Mucosa of descending colon (tissue), 3 donors: ENCODE measurements around the gene DGKD. TPM values are rescaled to one million over a fixed set of nuclear protein-coding genes. Genes with fewer than 3 reads are reported as not detected.

Experiments
- ATAC-seq: fragments of 200-7000 bp; cut with Tn5 transposase; one replicate; pipeline ENCODE4 v1.9.1; 2020; ENCODE audit warnings: mild to moderate bottlenecking, moderate library complexity
- DNase-seq, 3 donors: peaks; one replicate each; pipeline ENCODE4 v3.0.0-alpha.2; 2020
- H3K36me3 ChIP-seq: fragments of 200-600 bp; one replicate; pipeline ENCODE4 v1.8.0; 2021; ENCODE audit warnings: low read depth, mild to moderate bottlenecking
- H3K4me1 ChIP-seq: fragments of 200-600 bp; one replicate; pipeline ENCODE4 v1.8.0; 2021; ENCODE audit warnings: low read depth, mild to moderate bottlenecking
- H3K4me3 ChIP-seq: fragments of 200-600 bp; one replicate; pipeline ENCODE4 v1.8.0; 2021; ENCODE audit warnings: mild to moderate bottlenecking
- H3K9me3 ChIP-seq: fragments of 200-600 bp; one replicate; pipeline ENCODE4 v1.8.0; 2021; ENCODE audit warnings: mild to moderate bottlenecking
- intact Hi-C, 2 donors: fragments of 100-400 bp; cut with DNase I in 1 of 2; cut with micrococcal nuclease in 1 of 2; formaldehyde crosslinking; loops; one replicate each; pipeline versions ENCODE4 v1.11.0 to v1.11.1; 2022; cut with DNase I, micrococcal nuclease
- total RNA-seq, 3 donors: library from RNA; stranded (reverse); fragmentation: NEBNext Ultra II Directional in 2 of 3; extraction: Animal tissue kit (Norgen Biotek cat#: 25700) in 2 of 3; gene quantifications; one replicate each; pipeline versions ENCODE4 v1.2.1 to v1.2.4, GENCODE V29; 2021 to 2023
- TF ChIP-seq, protein P1 (sequence below): fragments of 200-600 bp; IDR thresholded peaks from one replicate; pipeline ENCODE4 v1.8.0; 2022; ENCODE audit warnings: antibody characterized with exemption, mild to moderate bottlenecking
- donor health status: DM: no; HTN: no; CAD: no; lungs with moderate emphysema.
- donor health status: DM: no; HTN: no; CAD: no.
- donor health status: DM: no; HTN: yes; CAD: no.

DGKD gene
- total RNA-seq, 3 donors from 2014 or later: 81.8 to 159 (median 102) TPM

- no peak for ATAC-seq
- no peaks in the 10 kb centered on the region for H3K9me3 ChIP-seq
- no peak overlapping the region for H3K4me3 ChIP-seq
- intact Hi-C loops: no loop called here
- TF ChIP-seq, protein P1, sequence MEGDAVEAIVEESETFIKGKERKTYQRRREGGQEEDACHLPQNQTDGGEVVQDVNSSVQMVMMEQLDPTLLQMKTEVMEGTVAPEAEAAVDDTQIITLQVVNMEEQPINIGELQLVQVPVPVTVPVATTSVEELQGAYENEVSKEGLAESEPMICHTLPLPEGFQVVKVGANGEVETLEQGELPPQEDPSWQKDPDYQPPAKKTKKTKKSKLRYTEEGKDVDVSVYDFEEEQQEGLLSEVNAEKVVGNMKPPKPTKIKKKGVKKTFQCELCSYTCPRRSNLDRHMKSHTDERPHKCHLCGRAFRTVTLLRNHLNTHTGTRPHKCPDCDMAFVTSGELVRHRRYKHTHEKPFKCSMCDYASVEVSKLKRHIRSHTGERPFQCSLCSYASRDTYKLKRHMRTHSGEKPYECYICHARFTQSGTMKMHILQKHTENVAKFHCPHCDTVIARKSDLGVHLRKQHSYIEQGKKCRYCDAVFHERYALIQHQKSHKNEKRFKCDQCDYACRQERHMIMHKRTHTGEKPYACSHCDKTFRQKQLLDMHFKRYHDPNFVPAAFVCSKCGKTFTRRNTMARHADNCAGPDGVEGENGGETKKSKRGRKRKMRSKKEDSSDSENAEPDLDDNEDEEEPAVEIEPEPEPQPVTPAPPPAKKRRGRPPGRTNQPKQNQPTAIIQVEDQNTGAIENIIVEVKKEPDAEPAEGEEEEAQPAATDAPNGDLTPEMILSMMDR: no peak
- no peaks in the 10 kb centered on the region for H3K36me3 ChIP-seq
- no peaks in the 10 kb centered on the region for H3K4me1 ChIP-seq
- DNase-seq: no peak
Observed at GRCh38 chr2:233481368-233482142, 127.3 kb downstream of the DGKD start.

GRCh38 chr2:233482616-233483015 is 128.3 kb downstream of the DGKD start:
- intact Hi-C loops: no loop called here
- Histone ChIP-seq H3K4me1 (no peaks in the 10 kb centered on the region), H3K4me3 (no peak overlapping the region), H3K36me3 (no peaks in the 10 kb centered on the region), H3K9me3 (no peaks in the 10 kb centered on the region)
- no peak for ATAC-seq
- TF ChIP-seq, protein P1: no peak
- no peak for DNase-seq

- TF ChIP-seq, protein P1: no peak
- intact Hi-C loops: no loop called here
- no peaks in the 10 kb centered on the region for H3K36me3 ChIP-seq
- H3K4me1 ChIP-seq: no peaks in the 10 kb centered on the region
- ATAC-seq (no peak), DNase-seq (no peak)
- no peaks in the 10 kb centered on the region for H3K9me3 ChIP-seq
- no peak overlapping the region for H3K4me3 ChIP-seq
Observed at GRCh38 chr2:233485726-233486125, 131.4 kb downstream of the DGKD start.

DNA sequence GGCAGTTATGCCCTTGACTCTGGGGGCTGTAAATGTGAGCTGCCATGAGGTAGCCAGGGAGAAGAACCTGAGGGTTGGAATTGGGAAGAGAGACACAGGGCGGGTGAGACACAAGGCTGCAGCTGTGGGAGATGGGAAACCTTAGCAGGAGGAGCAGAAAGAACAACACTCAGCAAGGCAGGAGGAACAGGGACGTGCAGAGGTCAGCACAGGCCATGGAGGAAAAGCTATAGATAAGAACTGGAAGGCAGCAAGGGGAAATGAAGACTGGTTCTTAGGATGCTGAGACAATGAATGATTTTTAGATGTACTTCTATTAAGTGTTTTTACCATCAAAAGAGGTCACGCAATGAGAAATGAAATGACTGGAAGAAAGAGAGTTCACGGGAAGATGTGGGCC is 132.1 kb downstream of the DGKD start:
- intact Hi-C loops: no loop called here
- TF ChIP-seq, protein P1: no peak
- no peak for ATAC-seq
- no peak for DNase-seq
- no peaks in the 10 kb centered on the region for H3K9me3 ChIP-seq
- H3K4me3 ChIP-seq: no peak overlapping the region
- no peaks in the 10 kb centered on the region for H3K36me3 ChIP-seq
- H3K4me1 ChIP-seq: no peaks in the 10 kb centered on the region

- Histone ChIP-seq H3K36me3 (no peaks in the 10 kb centered on the region), H3K4me1 (no peaks in the 10 kb centered on the region), H3K4me3 (no peak overlapping the region), H3K9me3 (no peaks in the 10 kb centered on the region)
- no peak for ATAC-seq
- intact Hi-C loops: no loop called here
- TF ChIP-seq, protein P1: no peak
- no peak for DNase-seq
Observed at GRCh38 chr2:233486778-233487552, 132.7 kb downstream of the DGKD start.
